PC-3 (cell line): ENCODE results near the gene RFK. TPM values are rescaled to one million over a fixed set of nuclear protein-coding genes. Genes with fewer than 3 reads are reported as not detected.

Experiments used
- ATAC-seq: fragments of 200-7000 bp; cut with Tn5 transposase; 2 replicates; pipeline ENCODE4 v1.9.1; 2020; ENCODE audit warnings: mild to moderate bottlenecking, moderate library complexity
- BruUV-seq: library from RNA; stranded (reverse); fragments of 400-500 nt; replicated peaks from 2 replicates; lab custom pipeline; 2021; lab: Mats Ljungman, UMichigan
- CTCF ChIA-PET: fragments of 300-600 bp; sonication (Branson Sonifier 250); formaldehyde crosslinking; loops from one replicate; lab custom pipeline; 2022; ENCODE audit warnings: antibody characterized with exemption; lab: Charles Lee
- POLR2A ChIA-PET: fragments of 300-600 bp; sonication (Branson Sonifier 250); formaldehyde crosslinking; loops from one replicate; lab custom pipeline; 2022; ENCODE audit warnings: antibody characterized with exemption; ENCODE audit not compliant: unreplicated experiment; lab: Charles Lee
- DNase-seq: peaks from one replicate; pipeline ENCODE4 v3.0.0-alpha.2; 2015
- H2AFZ ChIP-seq: fragments of 300-600 bp; sonication (generic); 2 replicates; pipeline ENCODE4 v1.6.0; 2016; ENCODE audit warnings: antibody characterized with exemption, low read length
- H3F3A ChIP-seq: fragments of 300-600 bp; sonication (generic); one replicate; pipeline ENCODE4 v1.6.0; 2017; ENCODE audit warnings: antibody characterized with exemption, low read length, control low read depth, mild to moderate bottlenecking; ENCODE audit not compliant: unreplicated experiment
- H3K27ac ChIP-seq: fragments of 300-600 bp; sonication (generic); 2 replicates; pipeline ENCODE4 v1.5.1; 2016; ENCODE audit warnings: mild to moderate bottlenecking, low read length
- H3K27me3 ChIP-seq: fragments of 300-600 bp; sonication (generic); 2 replicates; pipeline ENCODE4 v1.6.1; 2016; ENCODE audit warnings: low read length, mixed read lengths
- H3K36me3 ChIP-seq: fragments of 300-600 bp; sonication (generic); 2 replicates; pipeline ENCODE4 v1.6.1; 2016; ENCODE audit warnings: low read depth, mixed run types, low read length, mixed read lengths
- H3K4me1 ChIP-seq: fragments of 300-600 bp; sonication (generic); 2 replicates; pipeline ENCODE4 v1.5.1; 2016; ENCODE audit warnings: low read length; ENCODE audit not compliant: insufficient read depth
- H3K4me2 ChIP-seq: fragments of 300-600 bp; sonication (generic); 2 replicates; pipeline ENCODE4 v1.6.0; 2016; ENCODE audit warnings: low read length
- H3K4me3 ChIP-seq: fragments of 300-600 bp; sonication (generic); 2 replicates; pipeline ENCODE4 v1.5.1; 2016; ENCODE audit warnings: mild to moderate bottlenecking, low read length, mixed read lengths
- H3K79me2 ChIP-seq: fragments of 300-600 bp; sonication (generic); 2 replicates; pipeline ENCODE4 v1.6.1; 2017; ENCODE audit warnings: low read length, mixed read lengths
- H3K9ac ChIP-seq: fragments of 300-600 bp; sonication (generic); 2 replicates; pipeline ENCODE4 v1.6.0; 2016; ENCODE audit warnings: mild to moderate bottlenecking, low read length
- H3K9me2 ChIP-seq: fragments of 300-600 bp; sonication (generic); replicated peaks from 2 replicates; pipeline ENCODE4 v1.6.1; 2016; ENCODE audit warnings: mixed run types, low read length, mixed read lengths
- H3K9me3 ChIP-seq: fragments of 300-600 bp; sonication (generic); 2 replicates; pipeline ENCODE4 v1.6.1; 2016; ENCODE audit warnings: low read length, mixed read lengths
- H4K20me1 ChIP-seq: fragments of 300-600 bp; sonication (generic); 2 replicates; pipeline ENCODE4 v1.6.1; 2016; ENCODE audit warnings: low read length, mixed read lengths
- CTCF ChIP-seq: fragments of 300-600 bp; sonication (generic); conservative IDR thresholded peaks from 2 replicates; pipeline ENCODE4 v1.5.1; 2017; ENCODE audit warnings: antibody characterized with exemption, low read depth, mild to moderate bottlenecking, low read length
- EZH2 ChIP-seq: fragments of 300-600 bp; sonication (generic); IDR thresholded peaks from one replicate; pipeline ENCODE4 v1.6.1; 2017; ENCODE audit warnings: antibody characterized with exemption, mild to moderate bottlenecking, low read length; ENCODE audit not compliant: unreplicated experiment
- EZH2phosphoT487 ChIP-seq: fragments of 300-600 bp; sonication (generic); IDR thresholded peaks from 2 replicates; pipeline ENCODE4 v1.6.1; 2018; ENCODE audit warnings: mild to moderate bottlenecking, antibody characterized with exemption, low read length, borderline replicate concordance
- intact Hi-C: fragments of 100-400 bp; cut with micrococcal nuclease; formaldehyde crosslinking; loops from 2 replicates; pipeline ENCODE4 v1.9.0; 2023
- total RNA-seq: library from RNA; depleted of rRNA; stranded (reverse); fragments of >200 nt; gene quantifications from 2 replicates; pipeline ENCODE4 v1.2.3, GENCODE V29; 2014

The RFK gene
- total RNA-seq, 1 experiment from 2014 or later, result 8.1 TPM

GRCh38 chr9:76417394-76417793, 23.2 kb upstream of the RFK start:
- intact Hi-C loops, result no loop called here
- no peaks in the 10 kb centered on the region for H4K20me1 ChIP-seq
- H3K36me3 ChIP-seq, result no peaks in the 10 kb centered on the region
- no peaks in the 10 kb centered on the region for H3K9me2 ChIP-seq
- DNase-seq (no peak), ATAC-seq (no peak)
- H2AFZ ChIP-seq, result no peak overlapping the region
- H3K4me2 ChIP-seq, result no peak overlapping the region
- no peaks in the 10 kb centered on the region for H3K79me2 ChIP-seq
- no peaks in the 10 kb centered on the region for H3K9me3 ChIP-seq
- ChIA-PET POLR2A (no interaction called here), CTCF (no interaction called here)
- no peak overlapping the region for H3K4me3 ChIP-seq
- H3K9ac ChIP-seq, result no peak overlapping the region
- H3K27ac ChIP-seq, result no peak overlapping the region
- no peaks in the 10 kb centered on the region for H3K27me3 ChIP-seq
- H3F3A ChIP-seq, result no peaks in the 10 kb centered on the region
- H3K4me1 ChIP-seq, result 0 out of 2 replicates have a peak, but pooled peaks cover 7% of the 10 kb centered on the region
- no TSS peak for BruUV-seq
- TF ChIP-seq CTCF (no peak), EZH2phosphoT487 (no peak), EZH2 (no peak)

GRCh38 chr9:76415731-76416130, 21.5 kb upstream of the RFK start:
- no peak for ATAC-seq
- TF ChIP-seq EZH2phosphoT487, result no peak
- TF ChIP-seq EZH2, result no peak
- no peak for TF ChIP-seq CTCF
- BruUV-seq, result no TSS peak
- no peak overlapping the region for H3K9ac ChIP-seq
- no peak overlapping the region for H3K4me3 ChIP-seq
- H3K9me3 ChIP-seq, result no peaks in the 10 kb centered on the region
- H3K9me2 ChIP-seq, result no peaks in the 10 kb centered on the region
- H3K36me3 ChIP-seq, result no peaks in the 10 kb centered on the region
- POLR2A ChIA-PET, result no interaction called here
- H4K20me1 ChIP-seq, result no peaks in the 10 kb centered on the region
- no peaks in the 10 kb centered on the region for H3K27me3 ChIP-seq
- no peaks in the 10 kb centered on the region for H3K79me2 ChIP-seq
- H2AFZ ChIP-seq, result no peak overlapping the region
- H3F3A ChIP-seq, result no peaks in the 10 kb centered on the region
- CTCF ChIA-PET, result no interaction called here
- no peak overlapping the region for H3K4me2 ChIP-seq
- intact Hi-C loops, result no loop called here
- no peak overlapping the region for H3K27ac ChIP-seq
- 0 out of 2 replicates have a peak, but pooled peaks cover 7% of the 10 kb centered on the region for H3K4me1 ChIP-seq
- DNase-seq, result no peak

- no peak overlapping the region for H3K9ac ChIP-seq
- CTCF ChIA-PET, result no interaction called here
- H3K9me3 ChIP-seq, result no peaks in the 10 kb centered on the region
- H3K4me3 ChIP-seq, result no peak overlapping the region
- no peaks in the 10 kb centered on the region for H4K20me1 ChIP-seq
- DNase-seq, result no peak
- peak overlapping the region; percentile 19 for H3K27ac ChIP-seq
- no peaks in the 10 kb centered on the region for H3K79me2 ChIP-seq
- TF ChIP-seq EZH2, result no peak
- no peak for TF ChIP-seq CTCF
- no peak for TF ChIP-seq EZH2phosphoT487
- no peak overlapping the region for H3K4me2 ChIP-seq
- BruUV-seq, result no TSS peak
- POLR2A ChIA-PET, result no interaction called here
- 0 out of 2 replicates have a peak, but pooled peaks cover 7% of the 10 kb centered on the region for H3K4me1 ChIP-seq
- no peaks in the 10 kb centered on the region for H3K27me3 ChIP-seq
- no peak for ATAC-seq
- no peaks in the 10 kb centered on the region for H3F3A ChIP-seq
- no peaks in the 10 kb centered on the region for H3K36me3 ChIP-seq
- H2AFZ ChIP-seq, result no peak overlapping the region
- H3K9me2 ChIP-seq, result no peaks in the 10 kb centered on the region
- intact Hi-C loops, result no loop called here
Observed at GRCh38 chr9:76415154-76415553, 20.9 kb upstream of the RFK start.
